ENCODE results near the gene PHF20.

GRCh38 chr20:35741892-35742740 lies 29.7 kb upstream of the PHF20 start, which contains the start of gene RBM39:
- TF ChIP-seq SUZ12 (IDR thresholded peaks at IDR 0.05; ENCODE audit: extremely low read depth, insufficient read depth, insufficient read length): no peak
- TF ChIP-seq YY1 (IDR thresholded peaks at IDR 0.05; ENCODE audit: insufficient read depth, insufficient read length): peak; percentile 84
